Measurements from ENCODE around the gene NSUN3. TPM values are rescaled to one million over a fixed set of nuclear protein-coding genes. Genes with fewer than 3 reads are reported as not detected.

Gene NSUN3
- total RNA-seq, 4 donors from 2014 or later: 1.4 to 2.5 (median 2.1) TPM

GRCh38 chr3:94121161-94121560 is 58.3 kb downstream of the NSUN3 start:
- Histone ChIP-seq H3K36me3 (no peaks in the 10 kb centered on the region), H3K9me3 (no peaks in the 10 kb centered on the region), H3K27ac (no peak overlapping the region), H3K27me3 (no peaks in the 10 kb centered on the region), H3K4me1 (no peaks in the 10 kb centered on the region), H3K4me3 (no peak overlapping the region)
- TF ChIP-seq, protein P1, sequence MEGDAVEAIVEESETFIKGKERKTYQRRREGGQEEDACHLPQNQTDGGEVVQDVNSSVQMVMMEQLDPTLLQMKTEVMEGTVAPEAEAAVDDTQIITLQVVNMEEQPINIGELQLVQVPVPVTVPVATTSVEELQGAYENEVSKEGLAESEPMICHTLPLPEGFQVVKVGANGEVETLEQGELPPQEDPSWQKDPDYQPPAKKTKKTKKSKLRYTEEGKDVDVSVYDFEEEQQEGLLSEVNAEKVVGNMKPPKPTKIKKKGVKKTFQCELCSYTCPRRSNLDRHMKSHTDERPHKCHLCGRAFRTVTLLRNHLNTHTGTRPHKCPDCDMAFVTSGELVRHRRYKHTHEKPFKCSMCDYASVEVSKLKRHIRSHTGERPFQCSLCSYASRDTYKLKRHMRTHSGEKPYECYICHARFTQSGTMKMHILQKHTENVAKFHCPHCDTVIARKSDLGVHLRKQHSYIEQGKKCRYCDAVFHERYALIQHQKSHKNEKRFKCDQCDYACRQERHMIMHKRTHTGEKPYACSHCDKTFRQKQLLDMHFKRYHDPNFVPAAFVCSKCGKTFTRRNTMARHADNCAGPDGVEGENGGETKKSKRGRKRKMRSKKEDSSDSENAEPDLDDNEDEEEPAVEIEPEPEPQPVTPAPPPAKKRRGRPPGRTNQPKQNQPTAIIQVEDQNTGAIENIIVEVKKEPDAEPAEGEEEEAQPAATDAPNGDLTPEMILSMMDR (IDR thresholded peaks at IDR 0.05 in 4 of 5, conservative IDR thresholded peaks at IDR 0.05 in 1 of 5): no peak
- ATAC-seq (no peak), DNase-seq (no peak)
- intact Hi-C loops (cut with DNase I; ENCODE audit: low total_unique reads) (no loop called here), in situ Hi-C loops (cut with MboI; ENCODE audit: low sequenced_read_pairs in 4 of 4) (no loop called here)

DNA sequence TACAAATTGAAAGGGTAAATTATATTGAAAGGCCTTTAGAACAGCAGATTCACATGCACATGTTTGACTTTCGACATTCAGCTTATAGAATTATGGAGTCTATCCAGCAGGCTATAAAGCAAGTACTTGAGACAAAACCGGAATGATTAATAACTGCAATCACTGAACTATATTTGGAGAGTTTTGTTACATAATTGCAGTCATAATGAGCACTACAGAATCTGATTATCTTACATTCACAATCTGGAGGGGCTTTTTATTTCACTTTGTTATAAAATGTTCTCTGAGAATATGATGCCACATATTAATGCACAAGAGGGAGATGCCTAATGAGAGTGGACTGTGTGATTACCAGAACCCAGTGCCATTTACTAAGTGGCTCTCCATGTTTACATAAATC is 64.3 kb downstream of the NSUN3 start:
- TF ChIP-seq, protein P1 (IDR thresholded peaks at IDR 0.05 in 4 of 5, conservative IDR thresholded peaks at IDR 0.05 in 1 of 5): no peak
- no peak for TF ChIP-seq POLR2A (IDR thresholded peaks at IDR 0.05)
- Histone ChIP-seq H3K4me1 (no peaks in the 10 kb centered on the region), H3K9me3 (no peaks in the 10 kb centered on the region), H3K27ac (no peak overlapping the region), H3K4me3 (no peak overlapping the region), H3K27me3 (no peaks in the 10 kb centered on the region), H3K36me3 (peaks cover 0 to 7% of the 10 kb centered on the region in 2 donors)
- ATAC-seq (no peak), DNase-seq (no peak)
- in situ Hi-C loops (cut with MboI; ENCODE audit: low sequenced_read_pairs in 4 of 4) (no loop called here), intact Hi-C loops (cut with DNase I; ENCODE audit: low total_unique reads) (no loop called here)

DNA sequence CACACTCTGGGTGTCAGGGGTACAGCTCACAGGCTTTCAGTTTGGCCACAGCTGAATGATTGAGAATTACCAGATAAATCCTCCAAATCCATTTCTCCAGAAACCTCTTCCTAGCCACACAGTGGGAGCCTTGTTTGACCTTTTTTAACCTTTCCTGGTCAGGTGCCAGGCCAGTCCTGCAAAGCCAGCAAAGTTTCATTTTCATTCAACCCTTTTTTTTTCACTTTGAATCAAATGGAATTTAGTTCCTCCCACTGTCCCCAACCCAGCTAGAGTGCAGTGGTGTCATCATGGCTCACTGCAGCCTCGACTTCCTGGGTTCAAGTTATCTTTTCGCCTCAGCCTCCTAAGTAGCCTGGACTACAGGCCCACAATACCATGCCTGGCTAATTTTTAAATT is 67.8 kb downstream of the NSUN3 start:
- H3K9me3 ChIP-seq: no peaks in the 10 kb centered on the region
- ATAC-seq (no peak), DNase-seq (no peak)
- TF ChIP-seq POLR2A (IDR thresholded peaks at IDR 0.05): no peak
- TF ChIP-seq, protein P1 (IDR thresholded peaks at IDR 0.05 in 4 of 5, conservative IDR thresholded peaks at IDR 0.05 in 1 of 5): no peak
- H3K4me1 ChIP-seq: no peaks in the 10 kb centered on the region
- in situ Hi-C loops (cut with MboI; ENCODE audit: low sequenced_read_pairs in 4 of 4): no loop called here
- H3K27ac ChIP-seq: no peak overlapping the region
- intact Hi-C loops (cut with DNase I; ENCODE audit: low total_unique reads): no loop called here
- H3K4me3 ChIP-seq: no peak overlapping the region
- H3K27me3 ChIP-seq: no peaks in the 10 kb centered on the region
- peaks cover 0 to 7% of the 10 kb centered on the region in 2 donors for H3K36me3 ChIP-seq

DNA sequence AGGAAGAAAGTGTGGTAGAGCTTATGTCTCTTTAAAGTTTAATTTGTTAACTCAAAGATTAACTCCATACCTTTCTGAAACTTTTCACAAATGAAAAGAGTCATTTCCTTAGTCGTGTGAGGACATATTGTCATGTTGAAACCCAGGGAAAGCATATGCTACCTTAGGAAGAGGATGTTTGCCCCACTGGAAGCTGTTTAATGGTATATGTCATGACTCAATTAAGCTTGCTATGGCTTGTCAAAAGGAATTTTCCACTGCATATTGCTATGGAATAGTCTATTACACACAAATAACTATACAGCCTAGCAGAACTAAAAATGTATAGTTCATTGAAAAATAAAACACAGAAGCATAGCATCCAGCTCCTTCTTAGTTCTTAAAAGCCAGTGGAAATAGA is 69.9 kb downstream of the NSUN3 start:
- DNase-seq (no peak), ATAC-seq (no peak)
- Histone ChIP-seq H3K4me1 (no peaks in the 10 kb centered on the region), H3K27ac (no peak overlapping the region), H3K4me3 (no peak overlapping the region), H3K27me3 (no peaks in the 10 kb centered on the region), H3K36me3 (peaks cover 0 to 5% of the 10 kb centered on the region in 2 donors), H3K9me3 (no peaks in the 10 kb centered on the region)
- intact Hi-C loops (cut with DNase I; ENCODE audit: low total_unique reads): no loop called here
- in situ Hi-C loops (cut with MboI; ENCODE audit: low sequenced_read_pairs in 4 of 4): no loop called here
- TF ChIP-seq, protein P1 (IDR thresholded peaks at IDR 0.05 in 4 of 5, conservative IDR thresholded peaks at IDR 0.05 in 1 of 5): no peak
- TF ChIP-seq POLR2A (IDR thresholded peaks at IDR 0.05): no peak

DNA sequence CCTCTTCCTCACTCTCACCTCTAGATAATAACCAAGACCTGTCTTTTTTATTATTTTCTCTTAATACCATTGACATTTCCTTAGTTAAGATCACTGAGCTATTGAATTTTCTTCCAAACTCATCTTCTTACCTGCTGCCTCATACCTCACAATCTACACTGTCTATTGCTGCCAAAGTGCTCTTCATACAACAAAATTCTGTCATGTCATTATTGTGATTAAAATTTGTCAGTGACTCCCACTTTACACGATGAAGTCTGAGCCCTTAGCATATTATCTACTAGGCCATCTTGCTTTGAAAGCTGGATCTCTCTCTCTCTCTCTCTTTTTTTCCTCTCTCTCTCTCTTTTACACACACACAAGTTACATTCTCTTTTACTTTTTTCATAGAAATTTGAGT is 73.3 kb downstream of the NSUN3 start:
- in situ Hi-C loops (cut with MboI; ENCODE audit: low sequenced_read_pairs in 4 of 4): no loop called here
- Histone ChIP-seq H3K27me3 (no peaks in the 10 kb centered on the region), H3K4me1 (no peaks in the 10 kb centered on the region), H3K36me3 (no peaks in the 10 kb centered on the region), H3K4me3 (no peak overlapping the region), H3K27ac (no peak overlapping the region), H3K9me3 (no peaks in the 10 kb centered on the region)
- TF ChIP-seq, protein P1 (IDR thresholded peaks at IDR 0.05 in 4 of 5, conservative IDR thresholded peaks at IDR 0.05 in 1 of 5): no peak
- TF ChIP-seq POLR2A (IDR thresholded peaks at IDR 0.05): no peak
- ATAC-seq: no peak
- intact Hi-C loops (cut with DNase I; ENCODE audit: low total_unique reads): no loop called here
- DNase-seq: no peak
